ENCODE results near the gene AK4. TPM values are rescaled to one million over a fixed set of nuclear protein-coding genes. Genes with fewer than 3 reads are reported as not detected.

Gene AK4
- total RNA-seq, 3 donors from 2014 or later (not counting 1 experiment from before 2014, with no cell fraction given) = 0.32 to 1.6 (median 0.75) TPM

- Histone ChIP-seq H3K27ac (ENCODE audit: low read length) (no peak overlapping the region), H3K4me3 (ENCODE audit: low read length) (no peak overlapping the region), H3K9me3 (ENCODE audit: control insufficient read depth, insufficient read depth, low read length) (no peaks in the 10 kb centered on the region), H3K36me3 (ENCODE audit: control insufficient read depth, insufficient read depth, low read length) (no peaks in the 10 kb centered on the region), H3K4me1 (ENCODE audit: control insufficient read depth, insufficient read depth, low read length) (peaks cover 9% of the 10 kb centered on the region), H3K27me3 (ENCODE audit: control insufficient read depth, insufficient read depth, low read length) (peaks cover 13% of the 10 kb centered on the region)
- WGBS (ENCODE audit: insufficient coverage) = 80% methylated on average over 4 of the region's 4 CpGs
- Mint-ChIP-seq H3K36me3 (no peaks in the 10 kb centered on the region), H3K27me3 (ENCODE audit: low read depth in 2 of 2) (peaks cover 29 to 67% of the 10 kb centered on the region in 2 donors), H3K4me3 (no peak overlapping the region), H3K27ac (no peak overlapping the region), H3K4me1 (peaks cover 0 to 11% of the 10 kb centered on the region in 2 donors), H3K9me3 (no peaks in the 10 kb centered on the region)
- TF ChIP-seq CTCF (IDR thresholded peaks at IDR 0.05) = no peak
- ATAC-seq (no peak), DNase-seq (no peak)
- intact Hi-C loops (cut with micrococcal nuclease) = no loop called here
These were observed 113.0 kb downstream of the AK4 start for GRCh38 chr1:65260851-65261473.

DNA sequence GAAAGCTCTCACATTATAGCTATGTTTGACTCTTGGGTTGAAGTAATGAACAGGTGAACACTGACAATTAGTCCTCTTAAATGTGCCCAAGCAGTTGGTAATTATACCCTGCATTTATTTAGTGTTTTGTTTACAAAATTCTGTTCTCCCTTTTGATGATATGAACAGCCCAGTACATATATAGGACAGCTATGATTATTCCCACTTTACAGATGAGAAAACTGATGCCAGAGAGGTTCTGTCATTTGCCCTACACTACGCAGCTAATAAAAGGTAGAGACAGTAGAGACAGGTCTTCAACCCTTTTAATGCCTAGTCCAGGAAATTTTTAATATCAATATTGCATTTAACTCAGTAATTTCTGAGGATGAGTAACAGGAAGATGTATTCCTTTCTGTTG is 115.3 kb downstream of the AK4 start:
- no peaks in the 10 kb centered on the region for H3K9me3 Mint-ChIP-seq
- H3K9me3 ChIP-seq (ENCODE audit: control insufficient read depth, insufficient read depth, low read length) = no peaks in the 10 kb centered on the region
- H3K4me3 ChIP-seq (ENCODE audit: low read length) = no peak overlapping the region
- ATAC-seq = no peak
- H3K4me3 Mint-ChIP-seq = no peak overlapping the region
- peaks cover 10% of the 10 kb centered on the region for H3K4me1 ChIP-seq (ENCODE audit: control insufficient read depth, insufficient read depth, low read length)
- intact Hi-C loops (cut with micrococcal nuclease) = no loop called here
- peaks cover 22% of the 10 kb centered on the region for H3K27me3 ChIP-seq (ENCODE audit: control insufficient read depth, insufficient read depth, low read length)
- peaks cover 0 to 18% of the 10 kb centered on the region in 2 donors for H3K4me1 Mint-ChIP-seq
- 100% methylated on average over 1 of the region's 1 CpG for WGBS (ENCODE audit: insufficient coverage)
- H3K27ac Mint-ChIP-seq = no peak overlapping the region
- TF ChIP-seq CTCF (IDR thresholded peaks at IDR 0.05) = no peak
- no peak for DNase-seq
- no peaks in the 10 kb centered on the region for H3K36me3 ChIP-seq (ENCODE audit: control insufficient read depth, insufficient read depth, low read length)
- peaks cover 39 to 74% of the 10 kb centered on the region in 2 donors for H3K27me3 Mint-ChIP-seq (ENCODE audit: low read depth in 2 of 2)
- no peaks in the 10 kb centered on the region for H3K36me3 Mint-ChIP-seq
- H3K27ac ChIP-seq (ENCODE audit: low read length) = no peak overlapping the region

DNA sequence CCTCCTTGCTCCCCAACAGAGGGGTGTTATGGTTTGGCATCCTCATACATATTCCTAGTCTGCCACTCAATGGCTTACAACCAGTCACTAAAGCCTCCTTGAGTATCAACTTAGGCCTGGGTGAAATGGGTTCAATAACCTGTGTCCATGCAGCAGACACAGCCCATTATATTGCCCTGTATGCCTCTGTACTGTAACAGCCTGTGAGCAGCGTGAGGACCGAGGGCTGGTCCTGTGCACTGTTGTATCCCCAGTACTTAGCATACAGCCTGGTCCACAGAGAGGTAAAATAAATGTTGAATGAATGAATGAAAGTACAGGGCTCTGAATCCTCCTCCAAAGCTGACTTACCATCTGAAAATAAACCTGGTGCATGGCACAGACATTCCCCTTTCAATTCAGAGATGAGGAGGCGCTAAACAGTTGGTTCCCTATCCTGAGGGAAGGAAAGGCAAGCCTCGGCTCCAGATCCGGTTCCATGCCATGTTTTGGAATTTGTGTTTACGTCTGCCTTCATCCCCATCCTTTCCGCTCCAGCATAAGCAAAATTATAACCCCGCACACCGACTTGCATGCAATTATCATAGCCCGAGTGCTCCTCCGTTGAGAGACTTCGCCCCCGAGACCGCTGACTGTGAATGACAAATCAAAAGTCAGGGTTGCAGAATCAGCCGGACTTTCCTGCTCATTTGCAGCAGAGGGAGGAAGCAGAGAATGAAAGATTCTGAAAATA is 116.4 kb downstream of the AK4 start:
- Histone ChIP-seq H3K36me3 (ENCODE audit: control insufficient read depth, insufficient read depth, low read length) (no peaks in the 10 kb centered on the region), H3K27me3 (ENCODE audit: control insufficient read depth, insufficient read depth, low read length) (peaks cover 22% of the 10 kb centered on the region), H3K4me3 (ENCODE audit: low read length) (no peak overlapping the region), H3K9me3 (ENCODE audit: control insufficient read depth, insufficient read depth, low read length) (no peaks in the 10 kb centered on the region), H3K27ac (ENCODE audit: low read length) (no peak overlapping the region), H3K4me1 (ENCODE audit: control insufficient read depth, insufficient read depth, low read length) (peaks cover 10% of the 10 kb centered on the region)
- H3K4me1 Mint-ChIP-seq = peaks cover 0 to 18% of the 10 kb centered on the region in 2 donors
- H3K27ac Mint-ChIP-seq = no peak overlapping the region
- intact Hi-C loops (cut with micrococcal nuclease) = no loop called here
- no peak overlapping the region for H3K4me3 Mint-ChIP-seq
- no peak for TF ChIP-seq CTCF (IDR thresholded peaks at IDR 0.05)
- H3K27me3 Mint-ChIP-seq (ENCODE audit: low read depth in 2 of 2) = peaks cover 33 to 69% of the 10 kb centered on the region in 2 donors
- ATAC-seq (no peak), DNase-seq (no peak)
- no peaks in the 10 kb centered on the region for H3K36me3 Mint-ChIP-seq
- 25% methylated on average over 15 of the region's 15 CpGs for WGBS (ENCODE audit: insufficient coverage)
- H3K9me3 Mint-ChIP-seq = no peaks in the 10 kb centered on the region

Measured in natural killer cell (primary cell).